HuH-7.5 (cell line): Measurements from ENCODE around the gene TAS2R50.
"Not testable (repeated sequence)": the region's sequence is repeated elsewhere in the genome, so short reads cannot be mapped to it uniquely, and the experiment has no call there.

Source experiments
- DNase-seq: peaks from one replicate; pipeline ENCODE4 v3.0.0; 2011; ENCODE audit warnings: low spot score

Gene TAS2R50, protein sequence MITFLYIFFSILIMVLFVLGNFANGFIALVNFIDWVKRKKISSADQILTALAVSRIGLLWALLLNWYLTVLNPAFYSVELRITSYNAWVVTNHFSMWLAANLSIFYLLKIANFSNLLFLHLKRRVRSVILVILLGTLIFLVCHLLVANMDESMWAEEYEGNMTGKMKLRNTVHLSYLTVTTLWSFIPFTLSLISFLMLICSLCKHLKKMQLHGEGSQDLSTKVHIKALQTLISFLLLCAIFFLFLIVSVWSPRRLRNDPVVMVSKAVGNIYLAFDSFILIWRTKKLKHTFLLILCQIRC

DNA sequence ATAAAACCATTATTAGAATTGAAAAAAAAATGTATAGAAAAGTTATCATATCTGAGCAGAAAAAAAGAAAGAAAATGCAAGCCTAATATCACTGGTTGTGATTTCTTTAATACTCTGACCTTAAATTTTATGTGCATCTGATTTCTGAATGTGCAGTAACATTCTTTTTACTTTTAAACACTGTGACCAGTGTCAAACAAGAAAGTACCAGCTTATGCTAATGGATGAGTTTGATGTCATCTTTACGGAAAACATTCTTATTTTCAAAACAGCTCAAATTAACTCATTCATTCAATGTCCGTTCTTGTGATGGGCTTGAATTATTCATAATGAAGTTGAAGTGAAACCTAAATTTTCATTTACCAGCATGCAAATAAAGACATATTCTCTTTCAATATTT, at the start of gene TAS2R50:
Gene TAS2R50, minus strand, starts transcription at position 101 of the 400 bp plus-strand sequence. Its CDS starts 52 bp downstream, at position 49.
- no peak for DNase-seq

DNA sequence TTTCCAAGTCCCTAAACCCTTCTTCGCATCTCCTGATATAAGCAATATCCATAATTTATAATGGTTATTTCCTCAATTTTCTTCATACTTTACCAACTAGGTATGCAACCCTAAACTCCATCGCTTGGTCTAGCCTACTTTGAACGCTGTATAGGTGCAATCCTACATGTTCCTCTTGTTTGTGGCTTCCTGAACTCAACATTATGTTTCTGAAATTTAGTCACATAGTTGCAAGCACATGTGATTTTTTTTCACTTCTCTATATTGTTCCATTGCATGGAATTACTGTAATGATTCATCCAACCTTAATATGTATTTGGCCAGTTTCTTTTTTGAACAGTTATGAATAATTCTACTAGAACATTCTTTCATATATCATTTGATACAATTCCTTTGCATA, 47.2 kb upstream of the TAS2R50 start:
- DNase-seq: not testable (repeated sequence)

DNA sequence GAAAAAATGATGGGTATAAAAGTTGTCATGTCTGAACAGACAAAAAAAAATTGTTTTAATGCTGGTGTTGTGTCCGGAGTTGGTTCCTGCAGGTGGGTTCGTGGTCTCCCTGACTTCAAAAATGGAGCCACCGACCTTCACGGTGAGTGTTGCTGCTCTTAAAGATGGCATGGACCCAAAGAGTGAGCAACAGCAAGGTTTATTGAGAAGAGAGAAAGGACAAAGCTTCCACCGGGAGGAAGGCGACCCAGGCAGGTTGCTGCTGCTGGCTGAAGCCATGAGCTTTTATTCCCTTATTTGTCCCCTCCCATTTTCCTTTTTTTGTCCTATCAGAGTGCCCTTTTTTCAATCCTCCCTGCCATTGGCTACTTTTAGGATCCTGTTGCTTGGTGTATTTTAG, 44.6 kb upstream of the TAS2R50 start, which contains the start of gene TAS2R31:
Gene TAS2R31, minus strand, starts transcription at position 101 of the 400 bp plus-strand sequence. Its CDS starts 72 bp downstream, at position 29.
- DNase-seq: no peak

DNA sequence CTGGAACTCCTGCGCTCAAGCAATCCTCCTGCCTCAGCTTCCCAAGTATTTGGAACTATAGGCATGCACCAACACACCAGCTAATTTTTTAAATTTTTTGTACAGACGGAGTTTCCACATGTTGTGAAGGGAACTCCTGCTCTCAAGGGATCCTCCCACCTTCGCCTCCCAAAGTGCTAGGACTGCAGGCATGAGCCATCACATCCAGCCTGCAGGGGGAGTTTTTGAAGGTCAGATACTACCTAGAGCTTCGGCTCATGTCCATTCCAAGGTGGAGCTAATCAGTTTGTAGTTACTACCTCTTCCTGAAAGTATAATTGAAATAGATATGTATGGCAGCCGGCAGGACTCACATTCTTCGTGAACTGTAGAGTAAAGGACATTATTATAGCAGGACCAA, 39.4 kb upstream of the TAS2R50 start:
- DNase-seq: no peak

DNA sequence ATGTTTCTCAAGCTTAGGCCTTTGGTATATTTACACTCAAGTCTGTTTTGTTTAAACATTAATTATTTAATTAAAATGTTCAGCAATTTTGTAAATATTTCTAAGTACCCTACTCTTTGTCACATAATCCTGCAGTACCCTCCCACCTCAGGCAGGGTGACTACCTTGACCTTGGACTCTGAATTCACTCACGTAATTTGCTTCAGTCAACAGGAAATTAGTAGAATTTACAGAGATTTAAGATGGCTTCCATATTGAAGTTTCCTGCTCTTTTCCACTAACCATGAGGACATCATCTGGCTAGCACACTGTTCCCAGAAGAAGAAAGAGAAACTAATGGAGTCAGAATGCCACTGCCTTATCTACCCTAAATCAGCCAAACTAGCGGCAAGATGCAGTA, 36.7 kb upstream of the TAS2R50 start:
- DNase-seq: no peak

DNA sequence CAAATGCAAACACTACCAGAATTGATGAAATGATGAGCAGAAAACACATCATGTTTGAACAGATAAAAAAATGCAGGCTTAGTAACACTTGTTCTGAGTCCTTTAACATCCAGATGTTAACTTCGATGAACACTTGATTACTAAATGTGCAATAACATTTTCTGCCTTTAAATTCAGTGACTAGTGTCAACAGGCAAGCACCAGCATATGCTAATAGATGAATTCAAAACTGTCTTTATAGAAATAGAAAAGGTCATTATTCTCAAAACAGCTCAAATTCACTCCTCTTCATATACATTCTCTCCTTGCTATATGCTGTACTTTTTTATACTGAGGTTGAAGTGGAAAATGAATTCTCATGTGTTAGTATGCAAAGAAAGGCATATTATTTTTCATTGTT, 35.8 kb upstream of the TAS2R50 start, which contains the start of gene TAS2R19:
Gene TAS2R19, minus strand, starts transcription at position 101 of the 400 bp plus-strand sequence. Its CDS starts 49 bp downstream, at position 52.
- DNase-seq: no peak

DNA sequence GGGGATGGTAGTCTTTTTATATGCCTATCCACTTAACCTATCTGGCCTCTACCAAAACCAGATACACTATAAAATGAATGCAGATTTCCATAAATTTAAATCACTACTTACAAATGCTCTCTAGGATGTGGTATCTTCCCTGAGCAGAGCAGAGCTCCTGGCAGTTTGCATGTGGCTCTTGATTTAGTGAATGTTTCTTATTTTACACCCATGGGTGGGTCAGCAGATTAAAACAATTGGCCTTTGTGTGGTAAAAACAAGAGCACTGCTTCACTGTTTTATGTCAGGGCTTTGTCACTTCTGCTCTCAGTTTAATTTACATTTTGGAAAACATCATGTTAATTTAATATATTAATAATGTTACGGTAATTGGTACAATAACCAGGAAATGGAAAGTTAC, 30.2 kb upstream of the TAS2R50 start:
- DNase-seq: no peak

DNA sequence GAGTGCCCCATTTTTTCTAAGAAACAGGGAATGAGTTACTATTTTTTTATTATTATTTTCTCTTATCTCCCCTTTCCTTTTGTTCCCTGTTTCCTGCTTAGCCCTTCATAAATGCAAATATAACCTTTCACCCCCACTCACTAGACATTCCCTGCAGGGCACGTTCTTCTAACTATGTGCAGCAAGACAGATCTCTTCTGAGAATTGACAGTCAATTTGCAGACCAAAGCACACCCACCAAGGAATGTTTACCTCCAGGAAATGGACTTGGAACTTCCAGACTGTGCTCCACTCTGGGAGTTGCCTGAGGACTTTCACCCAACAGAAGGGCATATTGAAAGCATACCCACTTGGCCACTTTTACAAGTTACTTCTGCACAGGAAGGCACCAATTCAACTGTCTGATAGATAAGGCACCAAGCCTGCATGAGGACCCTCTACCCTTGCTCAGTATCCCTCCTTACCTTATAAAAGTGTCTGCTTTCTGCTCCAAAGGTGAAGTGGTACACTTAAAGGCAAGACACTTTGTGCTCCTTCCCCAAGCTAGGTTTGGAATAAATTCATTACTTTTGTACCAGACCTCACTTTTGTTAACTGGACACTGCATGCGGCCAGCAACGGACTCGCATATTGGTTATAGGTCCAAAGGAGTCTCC, 29.2 kb upstream of the TAS2R50 start:
- peak; percentile 7 for DNase-seq

DNA sequence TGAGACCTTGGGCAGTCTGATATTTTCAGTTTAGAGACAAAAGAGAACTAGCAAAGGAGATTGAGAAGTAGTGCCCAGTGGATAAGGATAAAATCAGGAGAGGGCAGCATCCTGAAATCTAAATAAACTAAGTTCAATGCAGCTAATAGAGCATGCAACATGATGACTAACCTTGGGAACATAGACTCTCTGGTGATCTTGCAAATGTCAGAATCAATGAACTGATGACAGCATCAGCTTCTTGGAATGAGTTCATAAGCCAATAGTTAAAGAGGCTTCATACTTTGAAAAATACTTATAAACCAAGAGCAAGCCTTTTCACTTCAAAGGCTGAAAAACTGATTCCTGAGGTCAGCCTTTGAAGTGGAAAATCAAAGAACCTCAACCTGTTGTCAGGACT, 27.5 kb upstream of the TAS2R50 start:
- no peak for DNase-seq

DNA sequence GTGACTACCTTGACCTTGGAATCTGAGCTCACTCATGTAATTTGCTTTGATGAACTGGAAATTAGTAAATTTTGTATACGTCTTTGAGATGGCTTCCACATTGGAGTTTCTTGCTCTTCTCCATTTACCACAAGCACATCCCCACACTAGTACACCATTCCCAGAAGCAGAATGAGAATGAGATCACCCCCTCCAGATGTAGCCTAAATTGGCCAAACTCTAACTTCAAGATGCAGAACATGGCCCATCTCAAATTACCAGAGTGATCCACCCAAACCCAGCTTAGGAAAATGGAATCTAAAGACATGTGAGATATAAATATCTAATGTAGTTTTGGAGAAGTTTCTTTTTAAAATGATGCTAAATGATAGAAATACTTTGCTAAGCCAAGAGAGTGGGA, 20.9 kb upstream of the TAS2R50 start:
- DNase-seq: no peak

DNA sequence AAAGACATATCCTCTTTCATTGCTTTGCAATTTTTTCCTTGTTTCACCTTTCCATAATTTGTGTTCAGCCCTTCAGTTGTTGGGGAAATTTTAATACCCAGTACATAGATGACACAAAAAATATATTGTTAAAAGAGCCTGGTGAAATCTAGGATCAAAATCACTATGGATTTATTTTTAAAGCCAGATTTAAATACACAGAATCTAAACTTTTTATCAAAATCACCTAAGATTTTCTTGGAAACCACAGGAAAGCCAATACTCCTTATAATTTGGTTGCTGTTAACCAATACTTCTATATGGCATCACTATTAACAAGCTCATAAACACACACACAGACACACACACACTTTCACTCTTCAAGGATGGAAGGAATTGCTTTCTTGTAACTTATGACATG, 11.5 kb upstream of the TAS2R50 start, which contains the start of gene TAS2R20:
Gene TAS2R20, minus strand, starts transcription at position 101 of the 400 bp plus-strand sequence. CDS start 429 bp downstream, outside the sequence.
- DNase-seq: no peak

DNA sequence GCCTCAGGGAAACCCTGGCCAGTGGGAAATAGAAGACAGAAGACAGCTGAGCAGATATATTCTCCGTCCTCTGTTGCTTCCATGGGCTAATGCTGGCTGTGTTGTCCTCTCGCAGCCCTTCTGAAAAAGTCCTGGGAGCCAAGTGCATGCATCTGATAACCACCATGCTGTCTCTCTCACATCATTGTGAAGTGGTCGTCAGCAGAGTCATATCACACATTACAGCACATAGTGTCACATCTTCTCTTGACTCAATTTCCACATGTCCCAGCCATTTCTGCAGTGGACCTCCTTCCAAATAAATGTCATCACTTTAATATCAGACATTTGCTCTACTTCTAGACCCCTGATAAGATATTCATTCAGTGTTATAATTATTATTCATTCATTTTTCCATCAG, 7.6 kb upstream of the TAS2R50 start:
- DNase-seq: no peak

DNA sequence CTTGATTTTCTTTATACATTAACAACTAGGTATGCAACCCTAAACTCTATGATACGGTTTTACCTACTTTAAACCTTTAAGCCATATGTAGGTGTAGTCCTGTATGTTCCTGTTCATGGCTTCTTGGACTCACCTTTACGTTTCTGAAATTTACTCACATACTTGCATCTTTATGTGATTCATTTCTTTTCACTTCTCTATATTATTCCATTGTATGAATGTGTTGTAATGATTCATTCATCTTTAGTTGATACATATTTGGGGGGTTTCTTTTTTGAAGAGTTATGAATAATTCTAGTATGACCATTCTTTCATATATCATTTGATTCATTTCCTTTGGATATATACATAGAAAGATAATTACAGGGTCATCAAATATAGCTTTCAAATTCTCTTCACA, 2.4 kb upstream of the TAS2R50 start:
- DNase-seq: no peak

DNA sequence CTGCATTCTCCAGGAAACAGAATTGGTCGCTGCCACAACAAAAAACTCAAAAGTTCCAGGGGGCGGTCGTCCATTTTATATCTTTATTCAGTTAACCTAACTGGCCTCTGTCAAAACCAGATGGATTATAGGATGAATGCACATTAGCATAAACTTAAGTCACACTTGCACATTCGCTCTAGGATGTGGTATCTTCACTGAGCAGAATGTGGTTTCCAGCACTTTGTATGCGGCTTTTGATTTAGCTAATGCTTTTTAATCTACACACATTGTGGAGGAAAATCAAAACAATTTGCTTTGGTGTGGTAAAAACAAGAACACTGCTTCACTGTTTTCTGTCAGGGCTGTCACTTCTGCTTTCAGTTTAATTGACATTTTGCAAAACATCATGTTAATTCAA, 4.5 kb downstream of the TAS2R50 start:
- no peak for DNase-seq

DNA sequence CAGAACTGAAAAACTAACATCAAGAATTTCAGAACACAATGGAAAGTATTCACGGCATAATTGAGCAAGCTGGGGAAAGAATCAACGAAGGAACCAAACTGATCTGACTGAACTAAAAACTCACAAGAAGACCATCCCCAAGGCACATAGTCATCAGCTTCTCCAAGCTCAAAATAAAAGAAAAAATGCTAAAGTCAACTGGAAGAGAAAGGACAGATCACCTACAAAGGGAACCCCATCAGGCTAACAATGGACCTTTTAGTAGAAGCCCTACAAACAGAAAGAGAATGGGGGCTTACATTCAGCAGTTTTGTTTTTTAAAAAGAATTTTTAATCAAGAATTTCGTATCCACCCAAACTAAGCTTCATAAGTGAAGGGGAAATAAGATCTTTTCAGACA, 11.7 kb downstream of the TAS2R50 start:
- DNase-seq: no peak

DNA sequence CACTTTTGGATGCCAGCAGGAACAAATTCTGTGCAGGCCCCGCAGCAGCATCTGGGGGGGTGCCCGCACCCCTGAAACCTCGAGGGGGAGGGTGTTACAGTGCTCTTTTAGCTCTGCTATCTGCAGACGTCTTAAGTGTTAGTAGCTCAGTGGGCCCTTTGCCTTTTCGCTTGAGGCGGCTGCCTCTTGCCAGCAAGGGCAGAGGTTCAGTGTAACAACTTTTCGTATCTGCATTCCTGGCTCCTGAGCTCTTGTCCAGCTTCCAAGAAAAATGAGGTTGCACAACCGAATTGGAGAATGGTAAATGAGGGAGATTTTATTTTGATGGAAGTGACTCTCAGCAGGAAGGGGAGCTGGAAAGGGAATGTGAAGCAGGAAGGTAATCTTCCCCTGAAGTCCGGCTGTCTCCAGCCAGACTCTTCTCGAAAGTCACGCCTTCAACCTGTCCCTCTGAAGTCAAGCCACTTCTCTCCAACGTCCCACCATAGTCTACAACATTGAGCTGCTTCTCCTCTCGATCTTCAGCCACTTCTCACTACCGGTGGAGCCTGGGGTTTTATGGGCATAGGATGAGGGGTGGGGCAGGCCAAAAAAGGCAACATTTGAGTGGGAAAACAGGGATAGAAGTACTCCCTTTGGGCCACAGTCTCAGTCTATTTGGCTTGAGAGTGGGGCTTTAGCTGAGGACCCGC, 17.8 kb downstream of the TAS2R50 start:
- no peak for DNase-seq

DNA sequence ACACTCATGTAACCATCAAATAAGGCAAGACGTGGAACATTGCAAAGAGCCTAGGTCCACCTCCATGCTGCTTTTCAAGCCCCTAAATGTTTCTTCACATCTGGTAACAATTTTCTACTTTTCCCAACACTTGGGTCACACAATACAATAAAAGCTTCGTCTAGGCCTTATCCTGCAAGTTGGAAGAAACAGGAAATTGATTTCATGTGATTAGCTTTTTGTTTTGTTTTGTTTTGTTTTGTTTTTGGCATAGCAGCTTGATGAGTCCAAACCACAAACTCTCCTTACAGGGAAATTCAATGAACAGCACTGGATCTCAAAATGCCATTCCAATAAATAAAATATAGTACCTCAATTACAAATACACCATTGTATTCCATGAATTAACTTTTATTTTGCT, 19.3 kb downstream of the TAS2R50 start:
- DNase-seq: no peak

DNA sequence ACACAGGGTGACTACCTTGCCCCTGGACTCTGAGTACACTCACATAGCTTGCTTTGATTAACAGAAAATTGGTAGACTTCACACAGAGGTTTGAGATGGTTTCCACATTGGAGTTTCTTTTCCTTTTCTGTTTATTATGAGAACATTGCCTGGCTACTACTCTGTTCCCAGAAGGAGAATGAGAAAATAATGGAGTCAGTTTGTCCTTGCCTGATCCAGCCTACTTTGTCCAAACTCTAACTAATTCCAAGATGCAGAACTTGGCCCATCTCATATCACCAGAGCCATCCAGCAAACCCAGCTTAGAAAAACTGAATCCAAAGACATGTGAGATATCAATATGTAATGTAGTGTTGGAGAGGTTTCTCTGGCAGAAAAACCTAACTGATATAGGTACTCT, 20.4 kb downstream of the TAS2R50 start:
- no peak for DNase-seq

DNA sequence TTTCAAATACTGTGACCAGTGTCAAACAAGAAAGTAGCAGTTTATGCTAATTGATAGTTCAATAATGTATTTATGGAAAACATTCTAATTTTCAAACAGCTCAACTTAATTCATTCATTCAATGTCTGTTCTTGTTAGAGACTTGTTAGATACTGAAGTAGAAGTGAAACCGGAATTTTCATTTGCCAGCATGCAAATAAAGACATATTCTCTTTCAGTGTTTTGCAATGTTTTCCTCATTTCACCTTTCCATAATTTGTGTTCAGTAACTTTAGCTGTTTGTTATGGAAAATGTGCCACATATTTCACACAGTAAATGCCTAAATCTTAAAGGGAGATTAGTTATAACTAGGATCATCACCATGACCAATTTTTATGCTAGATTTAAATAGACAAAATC, 21.2 kb downstream of the TAS2R50 start:
- no peak for DNase-seq

DNA sequence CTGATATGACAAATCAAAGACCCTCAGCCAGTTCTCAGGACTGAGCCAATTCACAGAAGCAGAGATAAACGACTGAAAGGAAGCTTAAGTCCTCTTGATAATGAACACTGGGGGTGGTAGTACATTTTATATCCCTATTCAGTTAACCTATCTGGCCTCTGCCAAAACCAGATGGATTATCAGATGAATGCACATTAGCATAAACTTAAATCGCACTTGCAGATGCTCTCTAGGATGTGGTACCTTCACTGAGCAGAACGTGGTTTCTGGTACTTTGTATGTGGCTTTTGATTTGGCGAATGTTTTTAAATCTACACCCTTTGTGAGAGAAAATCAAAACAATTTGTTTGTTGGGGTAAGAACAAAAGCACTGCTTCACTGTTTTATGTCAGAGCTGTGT, 26.5 kb downstream of the TAS2R50 start:
- DNase-seq: no peak

DNA sequence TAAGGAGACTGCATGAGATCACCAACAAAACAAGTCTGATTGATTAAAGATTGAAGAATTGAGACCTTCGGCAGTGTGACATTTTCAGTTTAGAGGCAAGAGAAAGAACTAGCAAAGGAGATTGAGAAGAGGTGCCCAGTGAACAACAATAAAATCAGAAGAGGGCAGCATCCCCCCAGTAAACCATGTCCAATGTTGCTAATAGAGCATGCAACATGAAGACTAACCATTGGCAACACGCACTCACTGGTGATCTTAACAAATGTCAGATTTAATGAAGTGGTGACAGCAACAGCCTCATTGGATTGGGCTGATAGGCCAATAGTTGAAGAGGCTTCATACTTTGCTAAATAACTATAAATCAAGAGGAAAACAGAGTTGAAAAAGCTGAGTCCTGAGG, 26.9 kb downstream of the TAS2R50 start:
- no peak for DNase-seq

DNA sequence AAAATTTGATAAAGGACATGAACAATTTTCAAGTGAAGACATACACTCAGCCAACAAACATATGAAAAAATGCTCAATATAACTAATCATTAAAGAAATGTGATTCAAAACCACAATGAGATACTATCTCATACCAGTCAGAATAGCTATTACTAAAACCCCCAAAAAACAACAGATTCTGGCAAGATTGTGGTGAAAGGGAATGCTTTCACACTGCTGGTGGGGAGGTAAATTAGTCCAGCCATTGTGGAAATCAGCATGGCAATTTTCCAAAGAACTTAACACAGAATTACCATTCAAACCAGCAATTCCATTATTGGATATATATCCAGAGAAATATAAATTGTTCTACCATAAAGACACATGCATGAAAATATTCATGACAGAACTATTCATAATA, 29.0 kb downstream of the TAS2R50 start:
- DNase-seq: no peak

DNA sequence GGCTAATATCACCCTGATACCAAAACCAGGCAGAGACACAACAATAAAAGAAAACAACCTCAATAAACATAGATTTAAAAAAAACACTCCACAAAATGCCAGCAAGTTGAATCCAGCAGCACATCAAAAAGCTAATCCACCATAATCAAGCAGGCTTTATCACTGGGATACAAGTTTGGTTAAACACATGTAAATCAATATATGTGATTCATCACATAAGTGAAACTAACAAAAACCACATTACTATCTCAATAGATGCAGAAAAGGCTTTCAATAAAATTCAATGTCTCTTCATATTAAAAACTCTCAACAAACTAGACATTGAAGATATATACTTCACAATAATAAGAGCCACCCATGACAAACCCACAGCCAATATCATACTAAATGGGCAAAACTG, 30.6 kb downstream of the TAS2R50 start:
- DNase-seq: no peak
